Hair follicle dermal papilla cell (primary cell): ENCODE results near the gene PRPH2. TPM values are rescaled to one million over a fixed set of nuclear protein-coding genes. Genes with fewer than 3 reads are reported as not detected.

Experiments used
- small RNA-seq: library from RNA; depleted of rRNA; stranded (forward); fragments of <200 nt; gene quantifications from one replicate; pipeline ENCODE3, GENCODE V24; 2012
- total RNA-seq: library from RNA; depleted of rRNA; stranded (reverse); fragments of >200 nt; gene quantifications from 2 replicates; pipeline ENCODE4 v1.2.3, GENCODE V29; 2012

The PRPH2 gene, protein sequence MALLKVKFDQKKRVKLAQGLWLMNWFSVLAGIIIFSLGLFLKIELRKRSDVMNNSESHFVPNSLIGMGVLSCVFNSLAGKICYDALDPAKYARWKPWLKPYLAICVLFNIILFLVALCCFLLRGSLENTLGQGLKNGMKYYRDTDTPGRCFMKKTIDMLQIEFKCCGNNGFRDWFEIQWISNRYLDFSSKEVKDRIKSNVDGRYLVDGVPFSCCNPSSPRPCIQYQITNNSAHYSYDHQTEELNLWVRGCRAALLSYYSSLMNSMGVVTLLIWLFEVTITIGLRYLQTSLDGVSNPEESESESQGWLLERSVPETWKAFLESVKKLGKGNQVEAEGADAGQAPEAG
- 2.2 and 2.9 TPM in 2 replicates for total RNA-seq

DNA sequence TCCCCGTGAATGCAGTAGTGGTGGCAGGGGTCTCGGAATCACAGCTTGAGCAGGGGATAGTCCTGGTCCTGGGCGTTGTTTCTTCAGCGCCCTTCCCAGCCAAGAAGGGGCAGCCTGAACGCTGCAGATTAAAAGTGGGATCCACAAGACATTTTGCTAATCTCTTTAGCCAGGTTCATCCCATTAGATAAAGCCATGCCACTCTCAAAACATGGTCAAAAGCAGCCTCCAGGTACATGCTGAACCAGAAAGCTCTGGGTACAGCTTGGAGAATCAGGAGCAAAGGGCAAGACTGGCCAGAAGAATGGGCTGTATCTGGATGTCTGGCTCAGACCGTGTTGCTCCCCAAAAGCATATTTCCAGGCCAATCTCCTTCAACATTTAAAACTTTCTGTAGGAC is at the start of gene PRPH2:
PRPH2 (minus strand) TSS at position 101 of the 400 bp plus-strand sequence. CDS start 263 bp downstream, outside the sequence.

DNA sequence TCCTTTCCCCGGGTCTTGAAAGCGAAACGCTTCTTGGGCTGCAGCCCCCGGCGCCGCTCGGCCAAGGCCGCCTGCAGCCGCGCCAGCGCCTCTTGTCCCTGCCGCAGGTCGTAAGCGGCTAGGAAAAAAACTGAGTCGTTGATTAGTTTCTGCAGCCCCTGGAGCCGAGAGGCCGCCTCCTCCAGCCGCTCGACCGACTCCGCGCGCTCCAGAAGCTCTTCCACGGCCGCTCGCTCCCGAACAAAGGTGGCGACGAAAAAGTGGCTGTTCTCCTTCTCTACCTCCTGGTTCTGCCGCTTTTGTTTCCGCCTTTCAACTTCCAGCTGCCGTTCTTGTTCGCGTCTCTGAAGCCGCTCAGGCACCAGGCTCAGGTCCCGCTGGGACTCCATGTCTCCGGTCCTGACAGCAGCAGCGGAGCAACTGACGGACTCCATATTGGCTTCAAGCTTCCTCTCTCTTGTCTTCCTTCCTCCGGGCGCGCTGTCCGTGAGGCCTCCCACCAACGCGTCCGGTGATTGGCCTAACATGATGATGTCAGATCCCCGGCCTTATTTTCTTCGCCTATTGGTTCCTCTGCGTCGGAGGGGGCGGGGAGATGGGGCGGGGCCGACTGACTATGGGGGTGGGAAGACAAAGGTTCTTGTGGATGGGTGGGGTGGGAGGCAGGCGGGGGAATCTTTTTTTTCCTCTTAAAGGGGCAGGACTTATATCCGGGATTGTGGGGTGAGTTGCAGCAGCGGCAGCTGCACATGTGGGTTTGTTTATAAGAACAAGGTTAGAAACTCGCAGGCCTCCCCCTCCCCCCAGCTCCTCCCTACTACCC is 23.5 kb upstream of the PRPH2 start, which contains the start of gene TBCC:
TBCC (minus strand) TSS at position 464 of the 823 bp plus-strand sequence; CDS start at position 434, 30 bp downstream.

Small RNA genes within 50 kb of the gene (small RNA-seq; reads per million reads assigned to genes)
- gene RNU6-890P, result not detected

Other genes starting within 250 kb of the PRPH2 start
- gene UBR2, start 158.6 kb downstream of the PRPH2 start, total RNA-seq, result 31.7 and 41.7 TPM in 2 replicates
- 36.8 and 40.1 TPM in 2 replicates for gene TBCC, start 23.5 kb upstream of the PRPH2 start, total RNA-seq
- gene BICRAL, start 59.5 kb upstream of the PRPH2 start, total RNA-seq, result 9.8 and 10.5 TPM in 2 replicates
- gene RPL7L1, start 157.0 kb upstream of the PRPH2 start, total RNA-seq, result 81.2 and 95.1 TPM in 2 replicates
- gene PTCRA, start 193.5 kb upstream of the PRPH2 start, total RNA-seq, result not detected in 2 replicates
- gene CNPY3, start 206.9 kb upstream of the PRPH2 start, total RNA-seq, result 31.5 and 36.7 TPM in 2 replicates
- 0.16 and 0.36 TPM in 2 replicates for gene GNMT, start 238.2 kb upstream of the PRPH2 start, total RNA-seq